Epithelial cell of alveolus of lung (primary cell): Measurements from ENCODE around the gene ADAMTS7. TPM values are rescaled to one million over a fixed set of nuclear protein-coding genes. Genes with fewer than 3 reads are reported as not detected.

Experiments
- total RNA-seq: library from RNA; depleted of rRNA; stranded (reverse); fragments of >200 nt; gene quantifications from 2 replicates; pipeline ENCODE4 v1.2.1, GENCODE V29; 2015

Gene ADAMTS7, protein sequence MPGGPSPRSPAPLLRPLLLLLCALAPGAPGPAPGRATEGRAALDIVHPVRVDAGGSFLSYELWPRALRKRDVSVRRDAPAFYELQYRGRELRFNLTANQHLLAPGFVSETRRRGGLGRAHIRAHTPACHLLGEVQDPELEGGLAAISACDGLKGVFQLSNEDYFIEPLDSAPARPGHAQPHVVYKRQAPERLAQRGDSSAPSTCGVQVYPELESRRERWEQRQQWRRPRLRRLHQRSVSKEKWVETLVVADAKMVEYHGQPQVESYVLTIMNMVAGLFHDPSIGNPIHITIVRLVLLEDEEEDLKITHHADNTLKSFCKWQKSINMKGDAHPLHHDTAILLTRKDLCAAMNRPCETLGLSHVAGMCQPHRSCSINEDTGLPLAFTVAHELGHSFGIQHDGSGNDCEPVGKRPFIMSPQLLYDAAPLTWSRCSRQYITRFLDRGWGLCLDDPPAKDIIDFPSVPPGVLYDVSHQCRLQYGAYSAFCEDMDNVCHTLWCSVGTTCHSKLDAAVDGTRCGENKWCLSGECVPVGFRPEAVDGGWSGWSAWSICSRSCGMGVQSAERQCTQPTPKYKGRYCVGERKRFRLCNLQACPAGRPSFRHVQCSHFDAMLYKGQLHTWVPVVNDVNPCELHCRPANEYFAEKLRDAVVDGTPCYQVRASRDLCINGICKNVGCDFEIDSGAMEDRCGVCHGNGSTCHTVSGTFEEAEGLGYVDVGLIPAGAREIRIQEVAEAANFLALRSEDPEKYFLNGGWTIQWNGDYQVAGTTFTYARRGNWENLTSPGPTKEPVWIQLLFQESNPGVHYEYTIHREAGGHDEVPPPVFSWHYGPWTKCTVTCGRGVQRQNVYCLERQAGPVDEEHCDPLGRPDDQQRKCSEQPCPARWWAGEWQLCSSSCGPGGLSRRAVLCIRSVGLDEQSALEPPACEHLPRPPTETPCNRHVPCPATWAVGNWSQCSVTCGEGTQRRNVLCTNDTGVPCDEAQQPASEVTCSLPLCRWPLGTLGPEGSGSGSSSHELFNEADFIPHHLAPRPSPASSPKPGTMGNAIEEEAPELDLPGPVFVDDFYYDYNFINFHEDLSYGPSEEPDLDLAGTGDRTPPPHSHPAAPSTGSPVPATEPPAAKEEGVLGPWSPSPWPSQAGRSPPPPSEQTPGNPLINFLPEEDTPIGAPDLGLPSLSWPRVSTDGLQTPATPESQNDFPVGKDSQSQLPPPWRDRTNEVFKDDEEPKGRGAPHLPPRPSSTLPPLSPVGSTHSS (N-terminal part only)
- total RNA-seq, result 10.6 and 24.0 TPM in 2 replicates

GRCh38 chr15:78811124-78811824, at the start of gene ADAMTS7:
Gene ADAMTS7, minus strand, starts transcription at chr15:78811464. Its CDS starts 244 bp downstream, at chr15:78811220.

Other genes with a start within 250 kb of the ADAMTS7 start
- 1.0 and 1.3 TPM in 2 replicates for gene CHRNA5, start 245.9 kb downstream of the ADAMTS7 start, total RNA-seq
- not detected in 2 replicates for gene CHRNA3, start 190.5 kb downstream of the ADAMTS7 start, total RNA-seq
- gene CHRNB4, start 170.3 kb downstream of the ADAMTS7 start, total RNA-seq, result not detected in 2 replicates
- 256 and 322 TPM in 2 replicates for gene MORF4L1, start 61.4 kb upstream of the ADAMTS7 start, total RNA-seq
- 2.8 and 23.4 TPM in 2 replicates for gene CTSH, start 133.6 kb upstream of the ADAMTS7 start, total RNA-seq